Measurements from ENCODE around the gene CKMT2. TPM values are rescaled to one million over a fixed set of nuclear protein-coding genes. Genes with fewer than 3 reads are reported as not detected.

Gene CKMT2
- polyA plus RNA-seq, 2 donors = 0.53 to 1.5 TPM

GRCh38 chr5:81244451-81244850 lies 11.3 kb downstream of the CKMT2 start:
- Histone ChIP-seq H3K27me3 (ENCODE audit: control insufficient read depth in 1 of 2, insufficient read depth in 2 of 2, low read length in 2 of 2) (no peaks in the 10 kb centered on the region), H3K4me1 (ENCODE audit: control insufficient read depth in 2 of 2, insufficient read depth in 2 of 2, low read length in 1 of 2) (peaks cover 0 to 6% of the 10 kb centered on the region in 2 donors), H3K36me3 (ENCODE audit: control insufficient read depth in 2 of 2, insufficient read depth in 2 of 2, low read length in 1 of 2) (no peaks in the 10 kb centered on the region), H3K4me3 (ENCODE audit: low read depth in 1 of 2, low read length in 2 of 2) (no peak overlapping the region), H3K9me3 (ENCODE audit: control insufficient read depth in 2 of 2, insufficient read depth in 1 of 2, low read depth in 1 of 2, low read length in 1 of 2) (no peaks in the 10 kb centered on the region), H3K27ac (ENCODE audit: low read depth in 2 of 2, low read length in 1 of 2) (no peak overlapping the region)
- 90 to 92% methylated on average over 4 of the region's 4 CpGs for WGBS, 2 donors

- WGBS, 2 donors = 90 to 92% methylated on average over 5 of the region's 5 CpGs
- Histone ChIP-seq H3K4me1 (ENCODE audit: control insufficient read depth in 2 of 2, insufficient read depth in 2 of 2, low read length in 1 of 2) (peaks cover 0 to 6% of the 10 kb centered on the region in 2 donors), H3K4me3 (ENCODE audit: low read depth in 1 of 2, low read length in 2 of 2) (no peak overlapping the region), H3K27me3 (ENCODE audit: control insufficient read depth in 1 of 2, insufficient read depth in 2 of 2, low read length in 2 of 2) (no peaks in the 10 kb centered on the region), H3K36me3 (ENCODE audit: control insufficient read depth in 2 of 2, insufficient read depth in 2 of 2, low read length in 1 of 2) (no peaks in the 10 kb centered on the region), H3K9me3 (ENCODE audit: control insufficient read depth in 2 of 2, insufficient read depth in 1 of 2, low read depth in 1 of 2, low read length in 1 of 2) (no peaks in the 10 kb centered on the region), H3K27ac (ENCODE audit: low read depth in 2 of 2, low read length in 1 of 2) (no peak overlapping the region)
Measured at GRCh38 chr5:81245871-81246235, 12.7 kb downstream of the CKMT2 start.

GRCh38 chr5:81246697-81247096 lies 13.6 kb downstream of the CKMT2 start:
- no peaks in the 10 kb centered on the region for H3K9me3 ChIP-seq (ENCODE audit: control insufficient read depth in 2 of 2, insufficient read depth in 1 of 2, low read depth in 1 of 2, low read length in 1 of 2)
- H3K36me3 ChIP-seq (ENCODE audit: control insufficient read depth in 2 of 2, insufficient read depth in 2 of 2, low read length in 1 of 2) = no peaks in the 10 kb centered on the region
- H3K4me1 ChIP-seq (ENCODE audit: control insufficient read depth in 2 of 2, insufficient read depth in 2 of 2, low read length in 1 of 2) = peaks cover 0 to 6% of the 10 kb centered on the region in 2 donors
- WGBS, 2 donors = 88 to 90% methylated on average over 6 of the region's 6 CpGs
- H3K4me3 ChIP-seq (ENCODE audit: low read depth in 1 of 2, low read length in 2 of 2) = no peak overlapping the region
- H3K27ac ChIP-seq (ENCODE audit: low read depth in 2 of 2, low read length in 1 of 2) = no peak overlapping the region
- H3K27me3 ChIP-seq (ENCODE audit: control insufficient read depth in 1 of 2, insufficient read depth in 2 of 2, low read length in 2 of 2) = no peaks in the 10 kb centered on the region

- H3K36me3 ChIP-seq (ENCODE audit: control insufficient read depth in 2 of 2, insufficient read depth in 2 of 2, low read length in 1 of 2) = peaks cover 0 to 1% of the 10 kb centered on the region in 2 donors
- H3K27me3 ChIP-seq (ENCODE audit: control insufficient read depth in 1 of 2, insufficient read depth in 2 of 2, low read length in 2 of 2) = no peaks in the 10 kb centered on the region
- H3K4me3 ChIP-seq (ENCODE audit: low read depth in 1 of 2, low read length in 2 of 2) = no peak overlapping the region
- H3K27ac ChIP-seq (ENCODE audit: low read depth in 2 of 2, low read length in 1 of 2) = no peak overlapping the region
- 49 to 60% methylated on average over 3 of the region's 3 CpGs for WGBS, 2 donors
- peaks cover 1 to 6% of the 10 kb centered on the region in 2 donors for H3K4me1 ChIP-seq (ENCODE audit: control insufficient read depth in 2 of 2, insufficient read depth in 2 of 2, low read length in 1 of 2)
- H3K9me3 ChIP-seq (ENCODE audit: control insufficient read depth in 2 of 2, insufficient read depth in 1 of 2, low read depth in 1 of 2, low read length in 1 of 2) = no peaks in the 10 kb centered on the region
Measured at GRCh38 chr5:81247441-81247972, 14.4 kb downstream of the CKMT2 start.

GRCh38 chr5:81249240-81249639 lies 16.1 kb downstream of the CKMT2 start:
- H3K4me3 ChIP-seq (ENCODE audit: low read depth in 1 of 2, low read length in 2 of 2) = no peak overlapping the region
- no peak overlapping the region for H3K27ac ChIP-seq (ENCODE audit: low read depth in 2 of 2, low read length in 1 of 2)
- no peaks in the 10 kb centered on the region for H3K9me3 ChIP-seq (ENCODE audit: control insufficient read depth in 2 of 2, insufficient read depth in 1 of 2, low read depth in 1 of 2, low read length in 1 of 2)
- H3K36me3 ChIP-seq (ENCODE audit: control insufficient read depth in 2 of 2, insufficient read depth in 2 of 2, low read length in 1 of 2) = peaks cover 1 to 4% of the 10 kb centered on the region in 2 donors
- no peaks in the 10 kb centered on the region for H3K27me3 ChIP-seq (ENCODE audit: control insufficient read depth in 1 of 2, insufficient read depth in 2 of 2, low read length in 2 of 2)
- 87 to 88% methylated on average over 4 of the region's 4 CpGs for WGBS, 2 donors
- H3K4me1 ChIP-seq (ENCODE audit: control insufficient read depth in 2 of 2, insufficient read depth in 2 of 2, low read length in 1 of 2) = peaks cover 7 to 14% of the 10 kb centered on the region in 2 donors

GRCh38 chr5:81250004-81250403 lies 16.9 kb downstream of the CKMT2 start:
- no peaks in the 10 kb centered on the region for H3K27me3 ChIP-seq (ENCODE audit: control insufficient read depth in 1 of 2, insufficient read depth in 2 of 2, low read length in 2 of 2)
- H3K4me1 ChIP-seq (ENCODE audit: control insufficient read depth in 2 of 2, insufficient read depth in 2 of 2, low read length in 1 of 2) = peaks cover 7 to 14% of the 10 kb centered on the region in 2 donors
- H3K36me3 ChIP-seq (ENCODE audit: control insufficient read depth in 2 of 2, insufficient read depth in 2 of 2, low read length in 1 of 2) = peaks cover 1 to 4% of the 10 kb centered on the region in 2 donors
- H3K4me3 ChIP-seq (ENCODE audit: low read depth in 1 of 2, low read length in 2 of 2) = no peak overlapping the region
- H3K27ac ChIP-seq (ENCODE audit: low read depth in 2 of 2, low read length in 1 of 2) = no peak overlapping the region
- WGBS, 2 donors = 89 to 94% methylated on average over 1 of the region's 1 CpG
- no peaks in the 10 kb centered on the region for H3K9me3 ChIP-seq (ENCODE audit: control insufficient read depth in 2 of 2, insufficient read depth in 1 of 2, low read depth in 1 of 2, low read length in 1 of 2)

GRCh38 chr5:81251922-81252321 lies 18.8 kb downstream of the CKMT2 start:
- H3K27ac ChIP-seq (ENCODE audit: low read depth in 2 of 2, low read length in 1 of 2) = no peak overlapping the region
- H3K36me3 ChIP-seq (ENCODE audit: control insufficient read depth in 2 of 2, insufficient read depth in 2 of 2, low read length in 1 of 2) = peaks cover 1 to 4% of the 10 kb centered on the region in 2 donors
- H3K27me3 ChIP-seq (ENCODE audit: control insufficient read depth in 1 of 2, insufficient read depth in 2 of 2, low read length in 2 of 2) = no peaks in the 10 kb centered on the region
- no peak overlapping the region for H3K4me3 ChIP-seq (ENCODE audit: low read depth in 1 of 2, low read length in 2 of 2)
- WGBS, 2 donors = 74 to 76% methylated on average over 5 of the region's 5 CpGs
- H3K4me1 ChIP-seq (ENCODE audit: control insufficient read depth in 2 of 2, insufficient read depth in 2 of 2, low read length in 1 of 2) = peaks cover 7 to 8% of the 10 kb centered on the region in 2 donors
- H3K9me3 ChIP-seq (ENCODE audit: control insufficient read depth in 2 of 2, insufficient read depth in 1 of 2, low read depth in 1 of 2, low read length in 1 of 2) = no peaks in the 10 kb centered on the region

- no peaks in the 10 kb centered on the region for H3K27me3 ChIP-seq (ENCODE audit: control insufficient read depth in 1 of 2, insufficient read depth in 2 of 2, low read length in 2 of 2)
- H3K4me1 ChIP-seq (ENCODE audit: control insufficient read depth in 2 of 2, insufficient read depth in 2 of 2, low read length in 1 of 2) = peaks cover 7 to 8% of the 10 kb centered on the region in 2 donors
- WGBS, 2 donors = 97 to 100% methylated on average over 1 of the region's 1 CpG
- no peak overlapping the region for H3K27ac ChIP-seq (ENCODE audit: low read depth in 2 of 2, low read length in 1 of 2)
- H3K36me3 ChIP-seq (ENCODE audit: control insufficient read depth in 2 of 2, insufficient read depth in 2 of 2, low read length in 1 of 2) = peaks cover 1 to 4% of the 10 kb centered on the region in 2 donors
- no peaks in the 10 kb centered on the region for H3K9me3 ChIP-seq (ENCODE audit: control insufficient read depth in 2 of 2, insufficient read depth in 1 of 2, low read depth in 1 of 2, low read length in 1 of 2)
- H3K4me3 ChIP-seq (ENCODE audit: low read depth in 1 of 2, low read length in 2 of 2) = no peak overlapping the region
Measured at GRCh38 chr5:81252904-81253303, 19.8 kb downstream of the CKMT2 start.

GRCh38 chr5:81253875-81254274 lies 20.8 kb downstream of the CKMT2 start:
- H3K9me3 ChIP-seq (ENCODE audit: control insufficient read depth in 2 of 2, insufficient read depth in 1 of 2, low read depth in 1 of 2, low read length in 1 of 2) = no peaks in the 10 kb centered on the region
- peaks cover 7 to 8% of the 10 kb centered on the region in 2 donors for H3K4me1 ChIP-seq (ENCODE audit: control insufficient read depth in 2 of 2, insufficient read depth in 2 of 2, low read length in 1 of 2)
- H3K36me3 ChIP-seq (ENCODE audit: control insufficient read depth in 2 of 2, insufficient read depth in 2 of 2, low read length in 1 of 2) = peaks cover 1 to 4% of the 10 kb centered on the region in 2 donors
- H3K27me3 ChIP-seq (ENCODE audit: control insufficient read depth in 1 of 2, insufficient read depth in 2 of 2, low read length in 2 of 2) = no peaks in the 10 kb centered on the region
- WGBS, 2 donors = 51 to 73% methylated on average over 4 of the region's 4 CpGs
- H3K27ac ChIP-seq (ENCODE audit: low read depth in 2 of 2, low read length in 1 of 2) = peak overlapping the region in 1 of 2 donors; percentile 40
- H3K4me3 ChIP-seq (ENCODE audit: low read depth in 1 of 2, low read length in 2 of 2) = no peak overlapping the region

- Histone ChIP-seq H3K4me1 (ENCODE audit: control insufficient read depth in 2 of 2, insufficient read depth in 2 of 2, low read length in 1 of 2) (peaks cover 7 to 8% of the 10 kb centered on the region in 2 donors), H3K27me3 (ENCODE audit: control insufficient read depth in 1 of 2, insufficient read depth in 2 of 2, low read length in 2 of 2) (no peaks in the 10 kb centered on the region), H3K9me3 (ENCODE audit: control insufficient read depth in 2 of 2, insufficient read depth in 1 of 2, low read depth in 1 of 2, low read length in 1 of 2) (no peaks in the 10 kb centered on the region), H3K4me3 (ENCODE audit: low read depth in 1 of 2, low read length in 2 of 2) (no peak overlapping the region), H3K36me3 (ENCODE audit: control insufficient read depth in 2 of 2, insufficient read depth in 2 of 2, low read length in 1 of 2) (peaks cover 1 to 4% of the 10 kb centered on the region in 2 donors), H3K27ac (ENCODE audit: low read depth in 2 of 2, low read length in 1 of 2) (no peak overlapping the region)
- WGBS, 2 donors = 95 to 96% methylated on average over 21 of the region's 21 CpGs
Measured at GRCh38 chr5:81254886-81255559, 21.9 kb downstream of the CKMT2 start.

All from esophagus (tissue), 2 donors.